ENCODE data around the gene TMUB2. TPM values are rescaled to one million over a fixed set of nuclear protein-coding genes. Genes with fewer than 3 reads are reported as not detected.

Gene TMUB2
- total and polyA plus RNA-seq, 9 of the 15 experiments (the other 6 are each of a cell fraction or from before 2014, with no cell fraction given): 4.1 to 29.8 (median 16.3) TPM

- ATAC-seq (peak; percentile 18; the same call in 1 of the 3 replicates), DNase-seq (ENCODE audit: extremely low read depth in 1 of 4, low spot score in 3 of 4) (no peak), FAIRE-seq (no peak)
- no peak overlapping the region for H3K4me2 ChIP-seq (ENCODE audit: insufficient read depth, low read length)
- H3K9me1 ChIP-seq (ENCODE audit: control insufficient read depth, insufficient read depth, low read length): no peaks in the 10 kb centered on the region
- H4K20me1 ChIP-seq (replicated peaks; ENCODE audit: control insufficient read depth, insufficient read depth, low read length): no peaks in the 10 kb centered on the region
- ChIA-PET CTCF (ENCODE audit: low intra/inter-chr PET ratio) (no interaction called here), POLR2A (interaction anchor here (1.0 to 3.2 kb wide), 3 partner anchors 8 to 10 kb away, joined by 3 to 10 read pairs (median 3); partner anchors contain the start of gene TMUB2)
- peaks cover 0 to 11% of the 10 kb centered on the region in 2 experiments; a peak in 1 of 5 replicates for H3K4me1 ChIP-seq (replicated peaks in 1 of 2; ENCODE audit: control insufficient read depth in 2 of 2, insufficient read depth in 2 of 2, low read length in 2 of 2)
- H3K79me2 ChIP-seq (ENCODE audit: control insufficient read depth, insufficient read depth, low read length): peaks cover 9% of the 10 kb centered on the region; the same call in 1 of the 3 replicates
- H3K27me3 ChIP-seq (ENCODE audit: control insufficient read depth in 2 of 2, insufficient read depth in 2 of 2, low read length in 2 of 2): no peaks in the 10 kb centered on the region
- no peak overlapping the region for H3K27ac ChIP-seq (ENCODE audit: extremely low read depth, low read depth, low read length)
- TF ChIP-seq ZNF24 (IDR thresholded peaks at IDR 0.05) (no peak), TFAP4 (CRISPR knock-in tag; IDR thresholded peaks at IDR 0.05; ENCODE audit: borderline replicate concordance) (no peak), ATF2 (CRISPR knock-in tag; IDR thresholded peaks at IDR 0.05) (no peak), RAD51 (IDR thresholded peaks at IDR 0.05; ENCODE audit: borderline replicate concordance, low read depth) (no peak), ZNF197 (CRISPR knock-in tag; IDR thresholded peaks at IDR 0.05; ENCODE audit: low read depth) (no peak), MCM2 (IDR thresholded peaks at IDR 0.05; ENCODE audit: low read depth) (no peak), ZNF140 (CRISPR knock-in tag; IDR thresholded peaks at IDR 0.05) (no peak), ZNF263 (CRISPR knock-in tag; IDR thresholded peaks at IDR 0.05; ENCODE audit: borderline replicate concordance) (peak; percentile 48; the same call in 1 of the 2 replicates)
- intact Hi-C loops (cut with micrococcal nuclease): no loop called here
- no TSS peak for BruUV-seq (replicated peaks)
- no peak overlapping the region for H3K4me3 ChIP-seq
- whole genome bisulfite sequencing (ENCODE audit: insufficient coverage, low coverage, missing lambda C conversion rate): 96% methylated on average over 3 of the region's 4 CpGs
- no peak overlapping the region for H2AFZ ChIP-seq (ENCODE audit: low read depth, low read length)
- H3K36me3 ChIP-seq (ENCODE audit: control insufficient read depth, insufficient read depth, low read length): peaks cover 41% of the 10 kb centered on the region; the same call in 2 of the 3 replicates
- H3K9ac ChIP-seq (ENCODE audit: insufficient read depth in 1 of 2, low read depth in 2 of 2, low read length in 2 of 2): 0 out of 4 replicates have a peak overlapping the region, but pooled peaks of 1 of the 2 experiments have one; percentile 45
- no peaks in the 10 kb centered on the region for H3K9me3 ChIP-seq (replicated peaks; ENCODE audit: control insufficient read depth, insufficient read depth, low read depth, low read length)
- in situ Hi-C loops (cut with MboI): no loop called here
These were observed 9.1 kb upstream of the TMUB2 start for GRCh38 chr17:44177640-44178039.

All from K562 (cell line).